ENCODE measurements around the gene TMPRSS12.
"Not testable (repeated sequence)": the region's sequence is repeated elsewhere in the genome, so short reads cannot be mapped to it uniquely, and the experiment has no call there.

TMPRSS12 gene

GRCh38 chr12:50926932-50927331, 84.2 kb downstream of the TMPRSS12 start:
- not testable (repeated sequence) for FAIRE-seq

- FAIRE-seq: no peak
These were observed 84.6 kb downstream of the TMPRSS12 start for GRCh38 chr12:50927356-50927755.

DNA sequence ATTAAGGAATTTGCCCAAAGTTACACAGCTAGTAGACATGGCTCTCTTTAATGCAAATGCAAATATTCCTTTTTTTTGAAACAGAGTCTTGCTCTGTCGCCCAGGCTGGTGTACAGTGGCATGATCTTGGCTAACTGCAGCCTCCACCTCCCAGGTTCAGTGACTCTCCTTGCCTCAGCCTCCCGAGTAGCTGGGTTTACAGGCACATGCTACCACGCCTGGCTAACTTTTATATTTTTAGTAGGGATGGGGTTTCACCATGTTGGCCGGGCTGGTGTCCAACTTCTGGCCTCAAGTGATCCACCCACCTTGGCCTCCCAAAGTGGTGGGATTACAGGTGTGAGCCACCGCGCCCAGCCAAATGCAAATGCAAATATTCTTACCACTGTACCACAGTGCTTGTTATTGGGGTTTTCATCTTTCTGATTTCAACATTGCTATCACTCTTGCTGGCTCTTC, 85.1 kb downstream of the TMPRSS12 start:
- no peak for FAIRE-seq

DNA sequence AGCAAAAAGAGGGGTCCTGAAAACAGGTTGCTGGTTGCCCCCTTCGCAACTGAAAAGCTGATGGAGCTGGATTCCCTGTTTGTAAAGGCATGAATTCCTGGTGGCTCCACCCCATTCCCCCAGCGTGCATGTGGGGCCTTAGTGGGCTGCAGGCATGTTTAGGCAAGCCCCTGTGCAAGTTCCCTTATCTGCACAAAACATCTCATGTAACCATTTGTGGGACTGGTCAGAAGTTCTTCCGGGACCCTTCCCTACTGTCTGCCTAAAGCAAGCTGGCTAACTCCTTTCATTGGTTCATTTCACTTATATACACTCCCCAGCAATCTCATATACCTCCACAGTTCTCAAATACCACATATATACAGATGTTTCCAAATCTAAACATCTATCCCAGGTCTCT, 85.7 kb downstream of the TMPRSS12 start:
- FAIRE-seq: no peak

- FAIRE-seq: no peak
These were observed 87.1 kb downstream of the TMPRSS12 start for GRCh38 chr12:50929831-50930230.

DNA sequence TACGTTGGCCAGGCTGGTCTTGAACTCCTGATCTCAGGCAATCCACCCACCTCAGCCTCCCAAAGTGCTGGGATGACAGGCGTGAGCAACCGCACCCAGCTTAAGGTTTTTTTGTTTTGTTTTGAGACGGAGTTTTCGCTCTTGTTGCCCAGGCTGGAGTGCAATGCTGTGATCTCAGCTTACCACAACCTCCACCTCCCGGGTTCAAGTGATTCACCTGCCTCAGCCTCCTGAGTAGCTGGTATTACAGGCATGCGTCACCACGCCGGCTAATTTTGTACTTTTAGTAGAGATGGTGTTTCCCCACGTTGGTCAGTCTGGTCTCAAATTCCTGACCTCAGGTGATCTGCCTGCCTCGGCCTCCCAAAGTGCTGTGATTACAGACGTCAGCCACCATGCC, 87.8 kb downstream of the TMPRSS12 start:
- FAIRE-seq: not testable (repeated sequence)

GRCh38 chr12:50932787-50933280, 90.1 kb downstream of the TMPRSS12 start:
- no peak for FAIRE-seq

- no peak for FAIRE-seq
These were observed 90.9 kb downstream of the TMPRSS12 start for GRCh38 chr12:50933459-50934124.

- no peak for FAIRE-seq
These were observed 91.7 kb downstream of the TMPRSS12 start for GRCh38 chr12:50934371-50934851.

DNA sequence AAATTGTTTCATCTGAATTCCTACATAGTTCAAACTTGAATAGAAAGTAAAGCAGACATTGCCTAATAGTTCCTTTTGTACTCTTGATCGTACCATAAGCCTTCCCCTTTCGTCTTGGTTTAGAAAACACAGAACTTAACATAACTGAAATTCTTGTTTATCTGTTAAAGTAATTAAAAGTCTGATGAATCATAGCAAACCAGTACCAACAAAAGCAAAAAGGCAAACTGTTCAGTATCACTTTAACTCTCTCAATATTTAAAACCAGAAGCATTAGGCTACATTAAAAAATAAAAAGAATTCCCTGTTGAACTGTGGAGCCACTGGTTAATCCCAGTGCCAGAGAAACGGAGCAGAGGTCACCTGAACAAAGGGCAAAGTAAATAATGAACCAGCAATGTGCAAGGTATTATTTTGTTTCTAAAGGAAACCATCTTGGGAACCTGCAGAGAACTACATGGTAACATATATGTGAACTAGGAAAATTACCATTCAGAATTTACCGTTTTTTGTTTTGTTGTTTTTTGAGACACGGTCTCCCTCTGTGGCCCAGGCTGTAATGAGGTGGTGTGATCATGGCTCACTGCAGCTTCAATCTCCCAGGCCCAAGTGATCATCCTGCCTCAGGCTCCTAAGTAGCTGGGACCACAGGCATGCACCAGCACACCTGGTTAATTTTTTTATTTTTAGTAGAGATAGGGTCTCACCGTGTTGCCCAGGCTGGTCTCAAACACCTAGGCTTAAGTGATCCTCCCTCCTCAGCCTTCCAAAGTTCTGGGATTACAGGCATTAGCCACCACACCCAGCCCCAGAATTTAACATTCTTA, 92.5 kb downstream of the TMPRSS12 start:
- FAIRE-seq: no peak

DNA sequence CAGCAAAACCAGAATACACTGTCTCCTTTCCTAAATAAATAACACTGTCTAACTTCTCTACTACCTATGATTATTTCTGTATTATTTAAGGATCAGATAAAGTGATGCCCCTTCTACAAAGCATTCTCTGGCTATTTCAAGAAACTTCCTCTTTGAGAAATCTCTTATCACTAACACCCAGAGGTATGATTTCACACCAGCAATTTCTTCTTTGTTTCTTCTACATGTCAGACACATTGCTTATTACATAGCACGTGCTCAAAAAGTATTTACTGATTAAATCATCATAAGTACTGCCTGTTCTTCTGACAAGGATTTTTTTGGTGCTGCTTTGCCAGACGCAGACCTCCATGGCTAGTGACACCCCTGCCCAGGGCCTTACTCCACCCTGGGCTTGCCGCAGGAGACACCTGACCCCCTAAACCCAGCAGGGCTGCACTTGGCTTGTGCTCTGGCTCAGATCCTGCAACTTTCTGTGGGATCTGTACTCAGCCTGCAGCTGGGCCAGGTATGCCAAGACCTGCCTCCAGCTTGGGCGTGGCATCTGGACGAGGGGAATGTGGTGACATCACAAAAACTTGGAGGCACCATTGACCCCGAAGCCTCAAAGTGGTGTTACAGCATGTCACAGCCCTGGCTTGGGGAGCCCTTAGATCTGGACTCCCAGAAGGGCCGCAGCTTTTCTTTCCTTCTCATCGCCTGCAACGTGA, 94.2 kb downstream of the TMPRSS12 start:
- FAIRE-seq: no peak
